Peyer's patch (tissue), 4 donors: ENCODE data around the gene ISOC2. TPM values are rescaled to one million over a fixed set of nuclear protein-coding genes. Genes with fewer than 3 reads are reported as not detected.
"Not testable (repeated sequence)": the region's sequence is repeated elsewhere in the genome, so short reads cannot be mapped to it uniquely, and the experiment has no call there.

ENCODE experiments used
- DNase-seq, 3 donors: peaks; one replicate each; pipeline ENCODE4 v3.0.0-alpha.2; 2017 to 2019
- H3K27ac ChIP-seq, 4 donors: fragments of 200-600 bp; sonication (generic); one replicate each; pipeline ENCODE4 v1.5.1; 2016 to 2019
- H3K27me3 ChIP-seq, 2 donors: fragments of 200-600 bp; sonication (generic); one replicate each; pipeline ENCODE4 v1.5.1; 2019
- H3K36me3 ChIP-seq, 3 donors: fragments of 200-600 bp; sonication (generic); one replicate each; pipeline ENCODE4 v1.5.1; 2016 to 2019
- H3K4me1 ChIP-seq, 4 donors: fragments of 200-600 bp; sonication (generic); one replicate each; pipeline ENCODE4 v1.5.1; 2016 to 2019
- H3K4me3 ChIP-seq, 4 donors: fragments of 200-600 bp; sonication (generic); 1 replicate in 3 of 4; 2 replicates in 1 of 4; pipeline ENCODE4 v1.5.1; 2016 to 2019; ENCODE audit warnings: mild to moderate bottlenecking in 1 of 4
- H3K9me3 ChIP-seq, 4 donors: fragments of 200-600 bp; sonication (generic); one replicate each; pipeline ENCODE4 v1.5.1; 2016 to 2019; ENCODE audit warnings: mild to moderate bottlenecking in 1 of 4
- POLR2A ChIP-seq, 2 donors: fragments of 450-650 bp; IDR thresholded peaks; one replicate each; pipeline ENCODE4 v1.5.1; 2017; ENCODE audit warnings: antibody characterized with exemption in 2 of 2, mild to moderate bottlenecking in 2 of 2, moderate library complexity in 2 of 2
- total RNA-seq, 4 donors: library from RNA; depleted of rRNA; stranded (reverse); fragments of >200 nt; gene quantifications; one replicate each; pipeline ENCODE4 v1.1.0, GENCODE V29; 2016
- TF ChIP-seq, protein P1 (sequence below), 6 experiments: fragments of 450-650 bp in 4 of 6; fragments of 200-600 bp in 2 of 6; sonication (generic) in 1 of 6; IDR thresholded peaks; one replicate each; pipeline ENCODE4 v1.5.1; 2017 to 2019; ENCODE audit warnings: antibody characterized with exemption in 6 of 6, mild to moderate bottlenecking in 3 of 6, moderate library complexity in 1 of 6

ISOC2 gene
- total RNA-seq, 4 donors from 2014 or later = 28.1 to 102 (median 60.0) TPM

GRCh38 chr19:55424518-55424917 is 36.9 kb downstream of the ISOC2 start:
- Histone ChIP-seq H3K27me3 (no peaks in the 10 kb centered on the region), H3K27ac (no peak overlapping the region), H3K4me3 (no peak overlapping the region), H3K9me3 (no peaks in the 10 kb centered on the region), H3K36me3 (no peaks in the 10 kb centered on the region), H3K4me1 (no peaks in the 10 kb centered on the region)
- no peak for DNase-seq
- TF ChIP-seq, protein P1, sequence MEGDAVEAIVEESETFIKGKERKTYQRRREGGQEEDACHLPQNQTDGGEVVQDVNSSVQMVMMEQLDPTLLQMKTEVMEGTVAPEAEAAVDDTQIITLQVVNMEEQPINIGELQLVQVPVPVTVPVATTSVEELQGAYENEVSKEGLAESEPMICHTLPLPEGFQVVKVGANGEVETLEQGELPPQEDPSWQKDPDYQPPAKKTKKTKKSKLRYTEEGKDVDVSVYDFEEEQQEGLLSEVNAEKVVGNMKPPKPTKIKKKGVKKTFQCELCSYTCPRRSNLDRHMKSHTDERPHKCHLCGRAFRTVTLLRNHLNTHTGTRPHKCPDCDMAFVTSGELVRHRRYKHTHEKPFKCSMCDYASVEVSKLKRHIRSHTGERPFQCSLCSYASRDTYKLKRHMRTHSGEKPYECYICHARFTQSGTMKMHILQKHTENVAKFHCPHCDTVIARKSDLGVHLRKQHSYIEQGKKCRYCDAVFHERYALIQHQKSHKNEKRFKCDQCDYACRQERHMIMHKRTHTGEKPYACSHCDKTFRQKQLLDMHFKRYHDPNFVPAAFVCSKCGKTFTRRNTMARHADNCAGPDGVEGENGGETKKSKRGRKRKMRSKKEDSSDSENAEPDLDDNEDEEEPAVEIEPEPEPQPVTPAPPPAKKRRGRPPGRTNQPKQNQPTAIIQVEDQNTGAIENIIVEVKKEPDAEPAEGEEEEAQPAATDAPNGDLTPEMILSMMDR (IDR thresholded peaks at IDR 0.05) = no peak
- no peak for TF ChIP-seq POLR2A (IDR thresholded peaks at IDR 0.05)

DNA sequence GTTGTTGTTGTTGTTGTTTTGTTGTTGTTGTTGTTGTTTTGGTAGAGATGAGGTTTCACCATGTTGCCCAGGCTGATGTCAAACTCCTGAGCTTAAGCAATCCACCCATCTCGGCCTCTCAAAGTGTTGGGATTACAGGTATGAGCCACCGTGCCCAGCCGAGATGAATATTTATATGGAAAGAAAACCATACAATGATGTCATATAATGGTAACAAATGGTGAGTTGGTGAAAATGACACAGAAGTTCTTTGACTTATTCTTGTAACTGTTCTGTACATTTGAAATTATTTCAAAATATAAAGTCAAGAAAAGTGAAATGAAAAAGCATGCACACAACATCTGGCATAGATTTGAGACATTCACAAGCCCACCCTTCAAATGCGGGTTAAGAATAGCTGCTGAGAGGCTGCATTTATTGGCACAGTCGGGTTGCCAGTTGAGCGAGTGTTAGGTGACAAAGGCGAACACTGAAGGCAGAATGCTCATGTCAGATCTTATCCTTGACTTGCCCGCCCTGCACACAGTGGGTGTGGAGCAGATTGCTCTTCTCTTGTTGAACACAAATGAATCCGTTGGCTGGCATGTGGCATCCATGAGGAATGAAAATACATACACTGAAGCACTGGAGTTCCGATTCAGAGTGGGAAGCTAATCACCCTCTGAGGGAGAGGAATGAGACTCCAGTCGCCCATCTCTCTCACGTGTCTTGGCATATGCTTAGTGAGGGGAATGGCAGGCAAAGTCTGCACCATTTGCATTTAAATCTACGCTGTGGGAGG is 38.0 kb downstream of the ISOC2 start:
- Histone ChIP-seq H3K9me3 (no peaks in the 10 kb centered on the region), H3K27me3 (no peaks in the 10 kb centered on the region)
- TF ChIP-seq POLR2A (IDR thresholded peaks at IDR 0.05) = no peak
- TF ChIP-seq, protein P1 (IDR thresholded peaks at IDR 0.05) = no peak

GRCh38 chr19:55421281-55421680 is 40.2 kb downstream of the ISOC2 start:
- H3K4me3 ChIP-seq, H3K9me3 ChIP-seq: not testable (repeated sequence)
- peak in 1 of 3 donors; percentile 56 for DNase-seq

More for the DNA sequence above, 38.0 kb downstream of the ISOC2 start:
- Histone ChIP-seq H3K4me1 (no peaks in the 10 kb centered on the region), H3K4me3 (no peak overlapping the region), H3K27ac (no peak overlapping the region), H3K36me3 (no peaks in the 10 kb centered on the region)
- no peak for DNase-seq

GRCh38 chr19:55419624-55420236 is 41.7 kb downstream of the ISOC2 start:
- Histone ChIP-seq H3K27ac (no peak overlapping the region), H3K9me3 (no peaks in the 10 kb centered on the region), H3K4me1 (no peaks in the 10 kb centered on the region), H3K36me3 (no peaks in the 10 kb centered on the region), H3K27me3 (no peaks in the 10 kb centered on the region), H3K4me3 (no peak overlapping the region)
- DNase-seq = no peak
- TF ChIP-seq, protein P1 (IDR thresholded peaks at IDR 0.05) = no peak
- no peak for TF ChIP-seq POLR2A (IDR thresholded peaks at IDR 0.05)

More at GRCh38 chr19:55421281-55421680, 40.2 kb downstream of the ISOC2 start:
- H3K27me3 ChIP-seq, H3K27ac ChIP-seq, H3K4me1 ChIP-seq, H3K36me3 ChIP-seq: not testable (repeated sequence)

- Histone ChIP-seq H3K4me1 (no peaks in the 10 kb centered on the region), H3K36me3 (no peaks in the 10 kb centered on the region), H3K9me3 (no peaks in the 10 kb centered on the region), H3K27me3 (no peaks in the 10 kb centered on the region), H3K4me3 (no peak overlapping the region), H3K27ac (no peak overlapping the region)
- DNase-seq = no peak
- TF ChIP-seq, protein P1 (IDR thresholded peaks at IDR 0.05) = no peak
- no peak for TF ChIP-seq POLR2A (IDR thresholded peaks at IDR 0.05)
Observed at GRCh38 chr19:55419103-55419502, 42.3 kb downstream of the ISOC2 start.

DNA sequence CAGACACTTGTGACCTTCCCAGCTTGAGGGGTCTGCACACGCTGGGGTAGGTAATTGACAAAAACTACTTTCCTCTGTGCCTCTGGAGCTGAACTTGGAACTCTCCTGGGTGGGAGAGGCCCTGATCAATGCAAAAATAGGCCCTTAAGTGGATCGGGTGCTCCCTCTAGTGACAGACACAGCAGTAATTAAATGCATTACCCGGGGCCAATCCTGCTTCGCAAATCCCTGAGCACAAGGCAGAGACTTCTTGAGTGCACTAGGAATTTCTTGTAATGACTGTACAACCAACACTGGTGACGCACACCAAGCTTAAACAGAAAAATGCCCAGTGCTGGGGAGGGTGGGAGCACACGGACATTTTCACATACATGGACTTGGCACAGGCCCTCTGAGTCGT is 43.3 kb downstream of the ISOC2 start:
- no peak for TF ChIP-seq POLR2A (IDR thresholded peaks at IDR 0.05)
- TF ChIP-seq, protein P1 (IDR thresholded peaks at IDR 0.05) = peak in 5 of 6 experiments; percentile 18 to 86 (median 81)
- no peak overlapping the region for H3K27ac ChIP-seq
- H3K9me3 ChIP-seq = no peaks in the 10 kb centered on the region
- H3K36me3 ChIP-seq = no peaks in the 10 kb centered on the region
- H3K4me3 ChIP-seq = no peak overlapping the region
- no peaks in the 10 kb centered on the region for H3K27me3 ChIP-seq
- H3K4me1 ChIP-seq = no peaks in the 10 kb centered on the region
- peak in 2 of 3 donors; percentile 40 to 81 for DNase-seq
